ENCODE data around the gene KRCC1.
"Not testable (repeated sequence)": the region's sequence is repeated elsewhere in the genome, so short reads cannot be mapped to it uniquely, and the experiment has no call there.

The KRCC1 gene

DNA sequence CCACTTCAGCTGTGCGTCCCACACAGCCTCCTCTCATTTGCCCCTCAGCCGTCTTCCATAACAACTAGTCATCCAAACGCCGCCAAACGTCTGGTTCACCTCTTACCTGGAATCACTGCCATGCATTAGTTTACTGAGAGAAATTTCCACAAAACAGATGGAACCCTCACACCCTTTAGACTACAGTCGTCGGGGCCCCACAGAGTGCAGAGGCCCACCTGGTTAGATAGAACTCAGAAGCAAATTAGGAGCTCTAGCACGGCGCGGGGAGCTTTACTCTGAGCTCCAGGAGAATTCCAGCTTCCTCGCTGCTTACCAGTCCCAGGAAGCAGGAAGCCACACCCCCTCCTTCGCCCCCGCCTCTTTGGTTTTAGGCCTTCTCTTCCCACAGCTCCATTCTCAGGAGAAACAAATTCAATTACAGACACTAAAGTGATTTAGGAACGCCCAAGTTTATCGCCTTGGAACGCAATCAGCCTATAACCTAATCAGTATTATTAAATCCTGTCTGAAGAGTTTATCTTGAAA, 48.6 kb downstream of the KRCC1 start:
- no peak for FAIRE-seq
- no peak for DNase-seq (ENCODE audit: extremely low spot score, insufficient read length, low read depth)

- FAIRE-seq (no peak), DNase-seq (ENCODE audit: extremely low spot score, insufficient read length, low read depth) (no peak)
Observed at GRCh38 chr2:88005776-88006175, 49.8 kb downstream of the KRCC1 start.

DNA sequence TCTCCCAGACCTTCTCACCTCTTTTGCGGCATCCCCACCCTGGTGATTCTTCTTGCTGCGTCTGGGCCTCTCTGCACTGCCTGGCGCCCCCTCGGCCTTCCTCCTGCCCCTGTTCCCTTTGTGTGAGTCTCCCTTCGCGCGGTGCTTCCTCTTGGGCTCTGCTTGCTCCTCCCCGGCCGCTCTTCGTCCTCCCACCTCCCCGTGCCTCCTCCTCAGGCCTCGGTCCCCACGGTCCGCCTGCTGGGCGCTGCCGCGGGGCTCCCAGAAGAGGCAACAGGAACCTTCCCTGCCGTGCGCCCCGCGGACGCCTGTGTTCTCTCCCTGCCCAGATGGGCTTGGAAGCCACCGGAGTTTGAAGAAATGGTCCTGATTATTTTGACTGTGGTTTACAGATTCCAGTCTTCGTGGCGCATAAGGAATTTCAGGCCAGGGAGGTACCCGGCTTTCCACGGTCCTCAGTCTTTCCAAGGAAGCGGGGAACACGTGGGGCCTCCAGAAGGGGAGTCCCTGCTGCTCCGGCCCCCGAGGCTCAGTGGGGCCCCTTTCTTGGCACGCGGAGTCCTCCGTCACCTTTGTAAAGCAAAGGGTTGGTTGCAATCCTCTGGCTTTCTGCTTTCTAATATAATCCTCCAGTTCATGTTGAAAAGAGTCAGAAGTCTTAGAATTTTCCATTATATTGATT, 52.4 kb downstream of the KRCC1 start:
- FAIRE-seq: no peak
- DNase-seq (ENCODE audit: extremely low spot score, insufficient read length, low read depth): no peak

GRCh38 chr2:88002359-88002707, 53.2 kb downstream of the KRCC1 start:
- DNase-seq (ENCODE audit: extremely low spot score, insufficient read length, low read depth) (no peak), FAIRE-seq (no peak)

GRCh38 chr2:88000474-88000873, 55.1 kb downstream of the KRCC1 start:
- not testable (repeated sequence) for DNase-seq (ENCODE audit: extremely low spot score, insufficient read length, low read depth); FAIRE-seq

DNA sequence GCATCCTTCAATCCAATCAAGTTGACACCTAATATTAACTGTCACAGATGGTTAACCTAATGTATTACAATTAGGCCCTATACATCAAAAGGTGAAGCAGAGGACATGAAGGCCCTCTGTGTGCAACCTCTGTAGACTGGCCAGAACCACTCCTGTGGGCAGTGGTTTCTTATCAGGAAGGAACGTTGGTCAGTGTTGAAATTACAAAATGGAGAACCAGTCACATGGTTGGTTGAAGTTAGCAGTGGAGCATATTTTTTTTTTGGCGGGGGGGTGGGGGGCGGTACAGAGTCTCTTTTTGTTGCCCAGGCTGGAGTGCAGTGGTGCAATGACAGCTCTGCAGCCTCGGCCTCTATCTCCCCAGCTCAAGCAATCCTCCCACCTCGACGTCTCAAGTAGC, 59.0 kb downstream of the KRCC1 start:
- FAIRE-seq: no peak
- no peak for DNase-seq (ENCODE audit: extremely low spot score, insufficient read length, low read depth)

- no peak for DNase-seq (ENCODE audit: extremely low spot score, insufficient read length, low read depth)
Observed at GRCh38 chr2:87995756-87996155, 59.8 kb downstream of the KRCC1 start.

GRCh38 chr2:87994304-87994850, 61.2 kb downstream of the KRCC1 start:
- FAIRE-seq; DNase-seq (ENCODE audit: extremely low spot score, insufficient read length, low read depth): not testable (repeated sequence)

More at GRCh38 chr2:87995756-87996155, 59.8 kb downstream of the KRCC1 start:
- no peak for FAIRE-seq

DNA sequence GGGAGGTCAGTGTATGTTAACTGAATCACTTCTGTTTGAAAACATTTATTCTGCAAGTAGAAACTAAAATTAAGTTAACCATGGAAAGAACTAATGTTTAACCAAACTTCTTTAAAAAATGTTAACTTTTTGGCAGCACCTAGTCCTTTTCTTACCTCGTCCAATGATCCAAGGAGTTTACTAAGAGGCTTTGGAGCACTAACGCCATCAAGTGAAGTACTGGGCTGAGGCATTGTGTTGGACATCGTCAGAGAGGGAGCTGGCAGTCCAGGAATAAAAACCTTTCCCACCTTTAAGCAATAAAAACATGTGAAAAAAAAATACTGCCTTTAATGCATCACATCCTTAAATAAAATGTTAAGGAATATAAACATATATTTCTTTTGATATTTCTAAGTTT, 63.0 kb downstream of the KRCC1 start:
- FAIRE-seq; DNase-seq (ENCODE audit: extremely low spot score, insufficient read length, low read depth): not testable (repeated sequence)

DNA sequence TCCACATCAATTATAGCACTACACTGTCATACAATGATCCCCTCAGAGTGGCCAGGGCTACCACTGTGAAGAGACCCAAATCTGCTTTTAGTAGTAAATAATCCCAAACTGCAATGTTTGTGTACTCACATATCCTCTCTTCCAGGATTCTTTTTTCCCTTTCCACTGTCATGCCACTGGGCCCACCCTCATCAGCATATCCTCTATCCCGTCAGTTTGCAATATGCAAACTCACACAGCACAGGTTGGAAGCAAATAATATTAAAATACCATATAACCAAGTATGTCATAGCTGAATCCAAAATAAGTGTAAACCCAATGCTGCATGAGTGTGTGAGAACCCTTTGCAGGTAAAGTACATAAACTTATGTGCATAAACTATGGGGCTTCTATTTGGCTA, 68.1 kb downstream of the KRCC1 start:
- FAIRE-seq; DNase-seq (ENCODE audit: extremely low spot score, insufficient read length, low read depth): not testable (repeated sequence)

GRCh38 chr2:87985902-87986301, 69.7 kb downstream of the KRCC1 start:
- FAIRE-seq; DNase-seq (ENCODE audit: extremely low spot score, insufficient read length, low read depth): not testable (repeated sequence)

DNA sequence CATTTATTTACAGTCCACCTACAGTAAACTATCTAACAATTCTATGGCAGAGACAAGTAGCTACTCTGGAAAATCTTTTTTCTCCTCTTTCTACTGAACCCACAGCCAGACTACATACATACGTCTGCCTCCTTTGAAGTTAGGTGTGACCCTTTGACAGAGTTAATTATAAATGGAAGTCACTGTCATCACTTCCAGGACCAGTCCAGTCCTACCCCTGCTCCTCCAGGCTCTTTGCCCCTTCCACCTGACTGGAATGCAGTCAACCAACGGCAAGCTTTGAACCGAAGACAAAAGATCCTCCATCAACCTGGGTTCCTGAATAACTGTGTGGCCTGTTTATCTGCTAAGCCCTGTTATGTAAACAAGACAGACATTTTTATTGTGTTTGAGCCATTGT, 74.4 kb downstream of the KRCC1 start:
- DNase-seq (ENCODE audit: extremely low spot score, insufficient read length, low read depth); FAIRE-seq: not testable (repeated sequence)
